ENCODE measurements around the gene ATP6AP2.
A peak's percentile ranks its signal among the peaks of the same experiment; 100 is the strongest.

GRCh38 chrX:40539214-40540142, 41.3 kb upstream of the ATP6AP2 start:
- TF ChIP-seq CTCF (IDR thresholded peaks at IDR 0.05) (peak in 2 of 6 experiments; percentile 15 to 17), POLR2A (IDR thresholded peaks at IDR 0.05) (peak in 1 of 2 donors; percentile 15)

Measured in thyroid gland (tissue), 4 donors.